Adrenal gland (tissue), 5 donors: ENCODE results near the gene MED12L.

Experiments
- CTCF ChIP-seq, 6 experiments: fragments of 450-650 bp in 4 of 6; fragments of 200-600 bp in 2 of 6; sonication (generic) in 1 of 6; IDR thresholded peaks; 1 replicate in 5 of 6; 2 replicates in 1 of 6; pipeline versions ENCODE4 v1.5.1 to v1.8.0; 2016 to 2021; ENCODE audit warnings: antibody characterized with exemption in 6 of 6, mild to moderate bottlenecking in 2 of 6, moderate library complexity in 1 of 6
- POLR2A ChIP-seq, 2 donors: fragments of 450-650 bp; IDR thresholded peaks; one replicate each; pipeline ENCODE4 v1.6.1; 2017; ENCODE audit warnings: antibody characterized with exemption in 2 of 2, mild to moderate bottlenecking in 2 of 2, moderate library complexity in 1 of 2
- donor health status: DM: no; HTN: no; CAD: no.

GRCh38 chr3:151232991-151233390 lies 147.5 kb downstream of the MED12L start:
- TF ChIP-seq CTCF (IDR thresholded peaks at IDR 0.05) (no peak), POLR2A (IDR thresholded peaks at IDR 0.05) (no peak)
